AG20443 (cell line): ENCODE results near the gene SARM1.
"Not testable (repeated sequence)": the region's sequence is repeated elsewhere in the genome, so short reads cannot be mapped to it uniquely, and the experiment has no call there.

Experiments used
- DNase-seq: peaks from one replicate; pipeline ENCODE4 v3.0.0; 2012; ENCODE audit warnings: low spot score, mixed read lengths

Gene SARM1

GRCh38 chr17:28425206-28425605, 53.7 kb downstream of the SARM1 start:
- no peak for DNase-seq

- peak; percentile 29 for DNase-seq
Measured at GRCh38 chr17:28426081-28426519, 54.6 kb downstream of the SARM1 start.

- no peak for DNase-seq
Measured at GRCh38 chr17:28427371-28427770, 55.9 kb downstream of the SARM1 start.

- not testable (repeated sequence) for DNase-seq
Measured at GRCh38 chr17:28427982-28428381, 56.5 kb downstream of the SARM1 start.

- no peak for DNase-seq
Measured at GRCh38 chr17:28433721-28434120, 62.2 kb downstream of the SARM1 start.

GRCh38 chr17:28434326-28434725, 62.8 kb downstream of the SARM1 start:
- not testable (repeated sequence) for DNase-seq

- no peak for DNase-seq
Measured at GRCh38 chr17:28443901-28444638, 72.6 kb downstream of the SARM1 start.

- DNase-seq = no peak
Measured at GRCh38 chr17:28446716-28447395, 75.4 kb downstream of the SARM1 start.

- no peak for DNase-seq
Measured at GRCh38 chr17:28447396-28447760, 75.9 kb downstream of the SARM1 start.

- DNase-seq = no peak
Measured at GRCh38 chr17:28449859-28450258, 78.4 kb downstream of the SARM1 start.
